Esophagus squamous epithelium (tissue), 5 donors: ENCODE results near the gene HPSE2. TPM values are rescaled to one million over a fixed set of nuclear protein-coding genes. Genes with fewer than 3 reads are reported as not detected.

Experiments
- DNase-seq: peaks from one replicate; lab custom pipeline; 2025; lab: John Stamatoyannopoulos, UW
- H3K27ac ChIP-seq, 4 donors: fragments of 200-600 bp; sonication (generic); one replicate each; pipeline ENCODE4 v1.5.1; 2016 to 2019; ENCODE audit warnings: mild to moderate bottlenecking in 1 of 4
- H3K27me3 ChIP-seq, 4 donors: fragments of 200-600 bp; sonication (generic); 1 replicate in 3 of 4; 2 replicates in 1 of 4; pipeline versions ENCODE4 v1.5.1 to v1.6.0; 2017 to 2021; ENCODE audit warnings: antibody characterized with exemption in 1 of 4
- H3K36me3 ChIP-seq, 3 donors: fragments of 200-600 bp; sonication (generic); one replicate each; pipeline ENCODE4 v1.5.1; 2016 to 2019
- H3K4me1 ChIP-seq, 3 donors: fragments of 200-600 bp; sonication (generic); one replicate each; pipeline ENCODE4 v1.5.1; 2017 to 2019
- H3K4me3 ChIP-seq, 4 donors: fragments of 200-600 bp; sonication (generic); 1 replicate in 3 of 4; 2 replicates in 1 of 4; pipeline ENCODE4 v1.5.1; 2016 to 2019; ENCODE audit warnings: mild to moderate bottlenecking in 2 of 4, moderate library complexity in 1 of 4
- H3K9me3 ChIP-seq, 3 donors: fragments of 200-600 bp; sonication (generic); one replicate each; pipeline ENCODE4 v1.5.1; 2016 to 2019
- CTCF ChIP-seq, 6 experiments: fragments of 450-650 bp in 4 of 6; fragments of 200-600 bp in 2 of 6; sonication (generic) in 2 of 6; IDR thresholded peaks; one replicate each; pipeline ENCODE4 v1.5.1; 2016 to 2019; ENCODE audit warnings: antibody characterized with exemption in 6 of 6, mild to moderate bottlenecking in 4 of 6, moderate library complexity in 4 of 6
- POLR2A ChIP-seq, 4 donors: fragments of 450-650 bp; IDR thresholded peaks; one replicate each; pipeline ENCODE4 v1.6.1; 2017; ENCODE audit warnings: antibody characterized with exemption in 4 of 4, mild to moderate bottlenecking in 4 of 4, moderate library complexity in 3 of 4
- WGBS, 2 donors: methylation state at CpG; one replicate each; pipeline ENCODE4 v1.1.5; 2018; 5-methylcytosine and 5-hydroxymethylcytosine counted together
- intact Hi-C: fragments of 100-400 bp; cut with DNase I; formaldehyde crosslinking; loops from one replicate; pipeline ENCODE4 v1.15.0; 2022
- total RNA-seq, 4 donors: library from RNA; depleted of rRNA; stranded (reverse); fragments of >200 nt; gene quantifications; one replicate each; pipeline ENCODE4 v1.1.0, GENCODE V29; 2016
- donor health status: DM: yes; HTN: yes; CAD: no.

Gene HPSE2
- total RNA-seq, 4 donors from 2014 or later = 0.47 to 5.3 (median 2.6) TPM

GRCh38 chr10:98684019-98684899, 551.4 kb downstream of the HPSE2 start:
- Histone ChIP-seq H3K4me1 (no peaks in the 10 kb centered on the region), H3K9me3 (peaks cover 0 to 12% (median 0%) of the 10 kb centered on the region in 3 donors), H3K4me3 (no peak overlapping the region), H3K27ac (no peak overlapping the region), H3K27me3 (no peaks in the 10 kb centered on the region), H3K36me3 (no peaks in the 10 kb centered on the region)
- TF ChIP-seq POLR2A (IDR thresholded peaks at IDR 0.05) (no peak), CTCF (IDR thresholded peaks at IDR 0.05) (no peak)
- intact Hi-C loops = no loop called here
- WGBS, 2 donors = 7 to 18% methylated on average over 3 of the region's 3 CpGs
- no peak for DNase-seq

GRCh38 chr10:98676895-98677294, 558.8 kb downstream of the HPSE2 start:
- intact Hi-C loops = no loop called here
- no peak for DNase-seq
- H3K27me3 ChIP-seq = no peaks in the 10 kb centered on the region
- no peaks in the 10 kb centered on the region for H3K4me1 ChIP-seq
- no peak overlapping the region for H3K4me3 ChIP-seq
- H3K9me3 ChIP-seq = no peaks in the 10 kb centered on the region
- no peaks in the 10 kb centered on the region for H3K36me3 ChIP-seq
- H3K27ac ChIP-seq = no peak overlapping the region
- TF ChIP-seq CTCF (IDR thresholded peaks at IDR 0.05) = no peak

GRCh38 chr10:98675902-98676301, 559.8 kb downstream of the HPSE2 start:
- DNase-seq = no peak
- TF ChIP-seq POLR2A (IDR thresholded peaks at IDR 0.05) (no peak), CTCF (IDR thresholded peaks at IDR 0.05) (no peak)
- H3K4me1 ChIP-seq = no peaks in the 10 kb centered on the region
- no peaks in the 10 kb centered on the region for H3K27me3 ChIP-seq
- intact Hi-C loops = no loop called here
- H3K4me3 ChIP-seq = no peak overlapping the region
- H3K36me3 ChIP-seq = no peaks in the 10 kb centered on the region
- no peaks in the 10 kb centered on the region for H3K9me3 ChIP-seq
- WGBS, 2 donors = 75 to 76% methylated on average over 4 of the region's 4 CpGs
- no peak overlapping the region for H3K27ac ChIP-seq

GRCh38 chr10:98673171-98673782, 562.4 kb downstream of the HPSE2 start:
- H3K4me1 ChIP-seq = no peaks in the 10 kb centered on the region
- intact Hi-C loops = no loop called here
- DNase-seq = no peak
- H3K27me3 ChIP-seq = no peaks in the 10 kb centered on the region
- TF ChIP-seq POLR2A (IDR thresholded peaks at IDR 0.05) = no peak
- TF ChIP-seq CTCF (IDR thresholded peaks at IDR 0.05) = no peak
- H3K4me3 ChIP-seq = no peak overlapping the region
- WGBS, 2 donors = 74 to 90% methylated on average over 1 of the region's 1 CpG
- no peak overlapping the region for H3K27ac ChIP-seq
- H3K36me3 ChIP-seq = no peaks in the 10 kb centered on the region
- H3K9me3 ChIP-seq = no peaks in the 10 kb centered on the region

GRCh38 chr10:98667081-98667480, 568.6 kb downstream of the HPSE2 start:
- TF ChIP-seq POLR2A (IDR thresholded peaks at IDR 0.05) (no peak), CTCF (IDR thresholded peaks at IDR 0.05) (no peak)
- WGBS, 2 donors = 42 to 53% methylated on average over 1 of the region's 1 CpG
- Histone ChIP-seq H3K27me3 (no peaks in the 10 kb centered on the region), H3K9me3 (peaks cover 0 to 10% (median 0%) of the 10 kb centered on the region in 3 donors), H3K4me1 (no peaks in the 10 kb centered on the region), H3K27ac (no peak overlapping the region), H3K36me3 (no peaks in the 10 kb centered on the region), H3K4me3 (no peak overlapping the region)
- no peak for DNase-seq
- intact Hi-C loops = loop anchor here (10.0 kb wide), 1 partner anchor 192 kb away; no protein-coding TSS in a partner anchor
